Panc1 (cell line): ENCODE data around the gene MLH3.

Experiments
- CTCF ChIP-seq: fragments of 450-650 bp; IDR thresholded peaks from 2 replicates; pipeline ENCODE4 v1.5.1; 2017; ENCODE audit warnings: mild to moderate bottlenecking
- POLR2AphosphoS5 ChIP-seq: IDR thresholded peaks from 2 replicates; pipeline ENCODE4 v1.6.1; 2012; ENCODE audit warnings: mild to moderate bottlenecking, low read depth, low read length, moderate library complexity
- REST ChIP-seq, 2 experiments: IDR thresholded peaks; 2 replicates each; pipeline ENCODE4 v1.6.1; 2011 to 2012; ENCODE audit warnings: low read depth in 2 of 2, control low read depth in 1 of 2, low read length in 1 of 2, mild to moderate bottlenecking in 1 of 2, moderate library complexity in 1 of 2; ENCODE audit not compliant: insufficient read depth in 1 of 2
- SIN3A ChIP-seq: IDR thresholded peaks from 2 replicates; pipeline ENCODE4 v1.6.1; 2012; ENCODE audit warnings: low read depth, mild to moderate bottlenecking, low read length, moderate library complexity, borderline replicate concordance; ENCODE audit not compliant: insufficient read depth
- TCF7L2 ChIP-seq: IDR thresholded peaks from 2 replicates; pipeline ENCODE4 v1.6.1; 2011; ENCODE audit warnings: mild to moderate bottlenecking, low read depth, low read length, inconsistent platforms

DNA sequence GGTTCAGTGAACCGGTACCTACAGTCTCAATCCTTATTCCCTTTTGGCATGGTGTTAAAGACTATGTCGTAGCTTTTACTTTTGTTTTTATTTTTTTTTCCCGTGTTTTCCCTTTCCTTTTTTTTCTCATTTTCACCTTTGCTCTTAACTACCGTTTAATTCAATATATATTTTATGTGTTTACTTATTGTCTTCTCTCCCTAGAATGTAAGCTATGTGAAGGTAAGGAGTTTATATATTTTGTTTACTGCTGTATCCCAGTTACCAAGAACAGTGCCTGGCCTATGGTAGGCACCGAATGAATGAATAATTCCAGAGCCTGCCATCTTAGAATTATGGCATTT, 261 bp upstream of the MLH3 start:
- no peak for TF ChIP-seq REST (IDR thresholded peaks at IDR 0.05; ENCODE audit: insufficient read depth in 1 of 2, low read depth in 2 of 2, low read length in 1 of 2)
- TF ChIP-seq POLR2AphosphoS5: no peak
- no peak for TF ChIP-seq CTCF
- no peak for TF ChIP-seq SIN3A
- TF ChIP-seq TCF7L2: no peak
